Measurements from ENCODE around the gene LAMP2.
A peak's percentile ranks its signal among the peaks of the same experiment; 100 is the strongest.
"Not testable (repeated sequence)": the region's sequence is repeated elsewhere in the genome, so short reads cannot be mapped to it uniquely, and the experiment has no call there.

LAMP2 gene

DNA sequence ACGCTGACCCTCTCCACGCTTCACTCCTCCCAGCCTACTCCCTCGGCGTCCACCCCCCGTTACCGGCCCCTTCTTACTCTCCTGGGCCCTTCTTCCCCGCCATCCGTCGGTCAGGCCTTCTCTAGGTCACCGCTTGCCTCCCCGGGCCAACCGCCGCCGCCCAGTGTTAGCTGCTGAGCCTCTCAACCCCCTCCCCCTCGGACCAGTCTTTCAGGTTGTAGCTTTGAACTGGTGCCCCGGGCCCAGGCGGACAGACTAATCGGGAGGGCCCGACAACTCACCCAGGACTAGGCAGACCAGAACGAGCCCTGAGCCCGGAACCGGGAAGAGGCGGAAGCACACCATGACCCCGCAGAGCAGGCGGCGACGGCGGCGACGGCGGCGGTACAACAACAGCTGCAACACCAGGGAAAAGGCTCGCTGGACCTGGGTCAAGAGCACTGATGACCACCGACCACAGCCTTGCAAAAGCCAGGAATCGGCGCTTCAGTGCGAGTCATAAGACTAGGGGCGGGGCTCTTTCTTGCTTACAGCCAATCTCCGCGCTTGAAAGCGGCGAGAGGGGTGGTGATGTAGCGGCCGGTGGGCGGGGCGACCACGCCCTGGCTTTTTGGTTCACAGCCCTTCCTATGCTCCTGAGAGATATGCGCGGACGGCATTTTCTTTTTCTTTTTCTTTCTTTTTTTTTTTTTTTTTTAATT, at the start of gene LAMP2:
LAMP2 (minus strand) TSS at position 472 of the 701 bp plus-strand sequence; CDS start at position 345, 127 bp downstream.
- DNase-seq (ENCODE audit: low read depth) = peak; percentile 44

DNA sequence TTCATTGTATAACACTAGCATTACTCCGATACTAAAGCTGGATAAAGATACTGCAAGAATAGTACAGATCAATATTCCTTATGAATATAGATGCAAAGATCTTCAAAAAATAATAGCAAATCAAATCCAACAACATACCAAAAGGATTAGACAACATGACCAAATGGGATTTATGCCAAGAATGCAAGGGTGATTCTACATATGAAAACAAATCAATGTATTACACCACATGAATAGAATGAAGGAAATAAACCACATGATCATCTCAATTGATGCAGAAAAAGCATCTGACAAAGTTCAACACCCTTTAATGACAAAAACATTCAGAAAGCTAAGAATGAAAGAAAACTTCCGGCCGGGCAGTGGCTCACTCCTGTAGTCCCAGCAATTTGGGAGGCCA, 48.8 kb upstream of the LAMP2 start:
- no peak for DNase-seq (ENCODE audit: low read depth)

DNA sequence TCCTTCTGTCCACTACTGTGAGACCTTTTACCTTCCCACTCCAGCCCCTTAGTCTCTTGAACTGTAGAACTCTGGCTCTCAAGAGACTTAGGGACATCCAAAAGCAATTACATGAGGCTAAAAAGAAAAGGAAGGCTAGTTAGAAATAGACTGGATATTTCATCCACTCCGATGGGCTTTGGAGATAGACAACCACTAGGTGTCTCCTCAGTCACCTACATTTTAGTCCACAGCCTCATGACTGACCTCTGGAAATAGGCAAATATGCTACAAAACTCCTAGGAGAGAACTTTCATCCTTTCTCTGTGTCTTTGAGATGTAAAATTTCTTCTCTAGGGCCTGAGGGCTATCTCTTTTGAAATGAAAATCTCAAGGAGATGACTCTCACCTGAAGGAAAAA, 45.1 kb upstream of the LAMP2 start:
- DNase-seq (ENCODE audit: low read depth) = no peak

DNA sequence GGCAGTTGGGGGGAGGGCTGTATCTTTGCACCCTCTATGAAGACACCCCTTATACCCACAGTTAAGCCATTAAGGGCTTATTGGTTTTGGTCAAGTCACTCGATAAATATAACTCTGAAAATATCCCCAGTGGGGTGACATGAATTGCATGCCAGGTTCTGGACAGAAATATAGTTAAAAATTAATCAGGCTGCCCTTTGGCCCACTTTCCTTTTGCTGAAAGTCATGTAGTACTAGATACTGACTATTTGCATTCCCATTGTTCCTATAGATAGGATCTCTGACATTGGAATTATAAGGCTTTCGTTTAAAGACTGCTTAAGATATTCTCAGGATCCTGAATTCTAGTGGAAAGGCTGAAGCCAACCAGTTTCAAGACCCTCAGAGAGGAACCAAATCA, 43.5 kb upstream of the LAMP2 start:
- no peak for DNase-seq (ENCODE audit: low read depth)

DNA sequence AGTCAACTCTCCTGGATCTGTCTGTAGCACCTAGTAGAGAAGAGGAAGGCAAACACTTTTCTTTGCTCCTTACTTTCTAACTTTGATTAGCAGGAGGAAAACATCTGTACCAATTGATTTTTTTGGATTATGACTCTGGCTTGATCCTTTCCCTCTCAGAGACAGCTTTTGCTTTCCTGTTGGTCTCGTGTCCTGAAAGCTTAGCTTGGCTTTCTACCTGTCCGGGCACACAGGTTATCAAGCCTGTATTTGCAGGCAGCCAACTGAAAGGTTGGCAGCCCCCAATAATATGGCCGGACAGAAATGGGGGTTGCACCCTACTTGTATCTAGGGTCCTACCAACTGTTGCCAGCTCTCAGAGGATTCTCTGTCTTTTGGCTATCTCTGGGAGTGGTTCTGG, 43.1 kb upstream of the LAMP2 start:
- DNase-seq (ENCODE audit: low read depth) = no peak

DNA sequence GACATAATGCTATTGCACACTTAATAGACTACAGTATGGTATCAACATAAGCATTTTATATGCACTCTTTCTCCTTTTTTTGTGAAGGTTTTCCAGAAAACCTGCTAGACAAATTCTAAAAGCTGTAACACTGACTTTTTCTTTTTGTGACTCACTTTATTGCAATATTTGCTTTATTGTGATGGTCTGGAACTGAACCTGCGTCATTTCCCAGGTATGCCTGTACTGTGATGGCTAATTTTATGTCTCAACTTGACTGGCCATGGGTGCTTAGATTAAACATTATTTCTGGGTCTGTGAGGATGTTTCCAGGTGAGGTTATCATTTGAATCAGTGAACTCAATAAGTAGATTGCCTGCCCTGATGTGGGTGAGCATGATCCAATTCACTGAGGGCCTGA, 35.5 kb upstream of the LAMP2 start:
- DNase-seq (ENCODE audit: low read depth) = no peak

DNA sequence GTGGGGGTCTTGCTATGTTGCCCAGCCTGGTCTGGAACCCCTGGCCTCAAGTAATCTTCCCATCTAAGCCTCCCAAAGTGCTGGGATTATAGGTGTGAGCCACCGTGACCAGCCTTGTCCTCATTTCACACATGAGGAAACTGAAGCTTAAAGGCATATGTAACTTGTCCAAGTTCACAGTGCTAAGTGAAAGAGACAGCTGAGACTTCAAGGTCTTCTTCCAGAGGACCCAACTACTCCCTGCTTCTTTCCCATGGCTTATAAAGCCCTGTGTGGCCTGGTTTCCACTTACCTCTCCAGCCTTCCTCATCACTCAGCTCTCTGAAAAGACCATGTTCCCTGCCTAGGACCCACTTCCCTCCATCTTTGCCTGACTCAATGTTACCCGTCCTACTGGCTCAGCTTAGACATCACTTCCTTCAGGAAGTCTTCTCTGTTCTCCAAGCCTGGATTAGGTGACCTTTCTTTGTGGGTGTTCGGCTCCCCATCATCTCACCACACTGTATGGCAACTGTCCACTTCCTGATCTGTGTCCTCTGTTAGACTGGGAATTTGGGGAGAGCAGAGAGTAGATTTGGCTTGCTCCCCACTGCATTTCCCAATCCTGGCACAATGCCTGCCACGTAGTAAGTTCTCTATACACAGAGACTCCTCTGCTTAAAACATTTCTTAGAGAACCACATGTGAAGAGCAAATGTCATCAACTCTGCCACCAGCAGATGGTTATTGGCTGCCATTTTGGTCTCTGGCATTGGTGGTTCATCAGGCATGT, 30.4 kb upstream of the LAMP2 start:
- no peak for DNase-seq (ENCODE audit: low read depth)

DNA sequence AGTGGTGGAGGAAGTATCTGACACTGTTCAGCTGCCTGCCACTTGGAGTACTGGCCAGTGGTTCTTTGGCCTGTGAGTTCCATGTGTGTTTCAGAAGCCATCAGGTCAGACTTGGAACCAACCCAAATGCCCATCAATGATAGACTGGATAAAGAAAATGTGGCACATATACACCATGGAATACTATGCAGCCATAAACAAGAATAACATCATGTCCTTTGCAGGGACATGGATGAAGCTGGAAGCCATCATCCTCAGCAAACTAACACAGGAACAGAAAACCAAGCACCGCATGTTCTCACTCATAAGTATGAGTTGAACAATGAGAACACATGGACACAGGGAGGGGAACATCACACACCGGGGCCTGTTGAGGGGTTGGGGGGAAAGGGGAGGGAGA, 21.0 kb upstream of the LAMP2 start:
- DNase-seq (ENCODE audit: low read depth) = not testable (repeated sequence)

DNA sequence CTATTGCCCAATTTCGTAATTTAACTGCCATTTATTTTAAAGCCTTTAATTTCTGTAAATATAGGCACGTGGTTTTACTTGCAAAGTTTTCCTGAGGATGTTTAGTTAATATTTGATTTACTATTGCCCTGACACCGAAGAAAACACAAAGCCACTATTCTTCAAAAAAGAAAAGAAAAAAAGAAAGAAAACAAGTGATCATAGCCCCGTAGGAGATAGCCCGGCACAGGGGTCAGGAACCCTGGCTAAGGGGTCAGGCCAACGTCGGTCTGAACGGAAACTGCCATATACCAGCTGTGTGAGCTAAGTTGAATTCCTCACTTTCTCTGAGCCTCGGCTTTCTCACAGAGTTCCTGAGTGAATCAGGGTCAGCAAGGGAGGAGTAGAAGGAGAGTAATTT, 17.7 kb upstream of the LAMP2 start:
- DNase-seq (ENCODE audit: low read depth) = no peak

DNA sequence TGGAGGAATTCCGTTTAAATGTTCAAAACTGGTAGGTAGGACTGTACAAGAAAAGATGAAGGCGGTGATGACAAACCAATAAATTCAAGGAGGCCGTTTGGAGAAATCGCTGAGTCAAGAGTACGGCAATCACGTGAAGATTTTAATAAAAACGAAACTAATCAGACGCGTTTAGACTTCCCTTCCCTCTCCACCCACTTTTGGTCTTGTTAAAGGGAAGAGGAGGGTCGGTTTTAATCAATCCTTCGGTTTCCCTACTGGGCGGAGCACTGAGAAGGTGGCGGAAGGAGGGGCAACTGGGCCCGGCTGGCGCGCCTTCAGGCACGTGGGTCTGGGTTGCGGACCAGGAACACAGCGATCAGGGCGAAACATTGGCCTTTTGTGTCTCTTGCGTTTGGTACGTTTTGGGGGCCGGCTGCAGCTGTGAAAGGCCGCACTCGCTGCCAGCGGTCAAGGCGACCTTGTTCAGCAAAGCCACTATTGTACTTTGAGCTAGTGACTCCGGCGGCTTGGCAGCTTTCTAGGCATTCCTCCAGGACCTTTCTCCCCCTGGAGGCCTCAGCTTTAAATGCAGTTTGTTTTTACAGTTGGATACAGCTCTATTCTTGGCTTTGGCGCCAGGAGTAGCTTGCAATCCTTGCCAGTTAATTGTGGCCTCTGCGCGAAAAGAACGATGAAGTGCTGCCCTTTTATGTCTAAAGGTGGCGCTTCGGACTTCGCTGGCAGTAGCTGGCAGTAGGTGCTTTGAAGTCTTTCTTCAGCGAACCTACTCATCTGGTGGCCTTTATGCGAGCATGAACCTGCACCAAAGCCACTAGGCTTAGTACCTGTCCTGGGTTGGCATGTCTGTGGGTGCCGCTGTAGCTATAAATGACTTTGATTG, 16.8 kb upstream of the LAMP2 start:
- DNase-seq (ENCODE audit: low read depth) = peak; percentile 11

DNA sequence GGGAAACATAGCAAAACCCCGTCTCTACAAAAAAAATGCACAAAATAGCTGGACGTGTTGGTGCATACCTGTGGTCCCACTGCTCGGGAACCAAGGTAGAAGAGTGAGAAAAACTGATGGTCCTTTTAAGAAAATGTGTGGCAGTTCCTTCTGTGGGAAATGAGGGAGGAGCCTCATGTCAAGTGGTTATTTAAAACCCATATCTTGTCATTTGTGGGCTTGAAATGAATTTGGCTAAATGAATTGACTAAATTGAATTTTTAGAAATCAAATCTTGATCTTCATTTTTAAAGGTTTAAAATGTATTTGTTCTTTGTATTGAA, 16.2 kb upstream of the LAMP2 start:
- no peak for DNase-seq (ENCODE audit: low read depth)

DNA sequence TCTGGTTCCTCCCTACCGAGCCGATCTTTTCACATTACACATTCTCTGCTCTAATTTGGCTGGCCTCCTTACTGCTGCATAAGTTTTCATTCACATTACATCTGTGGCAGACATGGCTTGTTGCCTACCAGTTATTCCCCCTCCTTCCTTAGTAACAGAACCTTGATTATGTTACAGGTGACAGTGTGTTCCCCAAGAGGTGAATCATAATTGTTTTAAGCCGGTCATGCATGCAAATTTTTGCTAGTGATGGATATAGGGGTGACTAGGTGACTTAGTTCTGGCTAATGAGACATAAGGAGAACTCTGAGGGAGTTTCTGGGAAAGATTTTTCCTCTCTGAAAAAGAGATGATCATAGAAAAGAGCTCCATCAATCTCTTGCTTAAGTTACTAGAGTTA, 8.4 kb upstream of the LAMP2 start:
- no peak for DNase-seq (ENCODE audit: low read depth)

DNA sequence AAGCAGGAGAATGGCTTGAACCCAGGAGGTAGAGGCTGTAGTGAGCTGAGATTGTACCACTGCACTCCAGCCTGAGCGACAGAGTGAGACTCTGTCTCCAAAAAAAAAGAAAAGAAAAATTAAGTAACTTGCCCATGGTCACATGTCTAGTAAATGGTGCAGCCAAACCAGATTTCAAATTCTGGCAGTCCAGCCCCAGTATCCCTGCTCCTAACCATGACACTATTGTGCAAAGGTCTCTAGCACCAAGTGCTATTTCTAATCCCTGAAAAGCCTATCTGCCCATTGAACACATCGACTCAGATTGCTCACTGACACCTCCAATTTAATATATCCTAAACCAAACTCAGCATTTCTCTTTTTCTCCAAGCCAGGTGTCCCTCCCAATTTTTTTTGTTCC, 7.6 kb upstream of the LAMP2 start:
- no peak for DNase-seq (ENCODE audit: low read depth)

DNA sequence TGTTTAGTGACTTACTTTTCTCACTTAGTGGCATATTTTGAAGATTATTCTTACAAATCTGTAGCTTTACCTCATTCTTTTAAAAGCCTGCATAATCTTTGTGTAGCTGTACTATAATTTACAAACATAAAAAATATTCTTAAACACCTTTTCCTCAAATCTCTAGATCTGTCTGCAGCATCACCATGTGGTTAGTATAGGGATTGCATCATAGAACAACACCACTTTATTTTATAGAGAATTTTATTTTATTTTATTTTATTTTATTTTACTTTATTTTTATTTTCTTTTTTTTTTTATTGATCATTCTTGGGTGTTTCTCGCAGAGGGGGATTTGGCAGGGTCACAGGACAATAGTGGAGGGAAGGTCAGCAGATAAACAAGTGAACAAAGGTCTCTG, 6.4 kb upstream of the LAMP2 start:
- DNase-seq (ENCODE audit: low read depth) = not testable (repeated sequence)

DNA sequence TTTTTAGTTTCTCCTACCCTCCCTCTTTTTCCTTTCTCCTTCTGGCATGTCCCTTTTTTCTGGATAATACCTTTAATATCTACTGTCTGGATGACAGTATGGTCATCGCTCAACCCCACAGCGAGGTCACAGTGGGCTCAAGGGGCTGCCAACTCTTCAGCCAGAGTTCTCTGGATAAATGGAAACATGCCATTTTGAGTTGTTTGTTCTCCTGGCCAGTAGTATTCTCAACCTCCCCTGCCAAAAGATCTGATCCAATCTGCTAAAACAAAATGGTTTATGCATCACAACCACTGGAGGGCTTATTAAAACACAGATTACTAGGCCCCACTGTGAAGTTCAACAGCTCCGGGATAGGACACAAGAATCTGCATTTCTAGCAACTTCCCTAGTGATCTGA, 5.0 kb upstream of the LAMP2 start:
- DNase-seq (ENCODE audit: low read depth) = no peak

DNA sequence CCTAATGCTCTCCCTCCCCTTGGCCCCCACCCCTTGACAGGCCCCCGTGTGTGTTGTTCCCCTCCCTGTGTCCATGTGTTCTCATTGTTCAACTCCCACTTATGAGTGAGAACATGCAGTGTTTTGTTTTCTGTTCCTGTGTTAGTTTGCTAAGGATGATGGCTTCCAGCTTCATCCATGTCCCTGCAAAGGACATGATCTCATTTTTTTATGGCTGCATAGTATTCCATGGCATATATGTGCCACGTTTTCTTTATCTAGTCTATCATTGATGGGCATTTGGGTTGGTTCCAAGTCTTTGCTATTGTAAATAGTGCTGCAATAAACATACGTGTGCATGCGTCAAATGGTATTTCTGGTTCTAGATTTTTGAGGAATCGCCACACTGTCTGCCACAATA, 561 bp upstream of the LAMP2 start:
- not testable (repeated sequence) for DNase-seq (ENCODE audit: low read depth)

DNA sequence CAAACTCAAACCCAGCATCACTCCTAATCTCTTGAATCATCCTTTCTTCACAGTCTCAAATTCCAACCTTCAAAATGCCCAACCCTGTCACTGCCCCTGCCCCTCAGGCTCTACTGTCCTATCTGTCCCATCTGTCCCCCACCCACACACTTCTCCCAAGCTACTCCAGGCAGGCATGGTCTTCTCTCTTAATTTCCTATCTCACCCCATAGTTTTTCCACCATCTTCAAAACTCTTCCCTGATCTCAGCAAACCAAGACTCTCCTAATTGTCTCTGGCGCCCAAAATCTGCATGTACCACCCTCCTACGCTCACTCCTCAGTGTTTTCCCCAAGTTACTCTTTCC, 644 bp downstream of the LAMP2 start:
- no peak for DNase-seq (ENCODE audit: low read depth)

DNA sequence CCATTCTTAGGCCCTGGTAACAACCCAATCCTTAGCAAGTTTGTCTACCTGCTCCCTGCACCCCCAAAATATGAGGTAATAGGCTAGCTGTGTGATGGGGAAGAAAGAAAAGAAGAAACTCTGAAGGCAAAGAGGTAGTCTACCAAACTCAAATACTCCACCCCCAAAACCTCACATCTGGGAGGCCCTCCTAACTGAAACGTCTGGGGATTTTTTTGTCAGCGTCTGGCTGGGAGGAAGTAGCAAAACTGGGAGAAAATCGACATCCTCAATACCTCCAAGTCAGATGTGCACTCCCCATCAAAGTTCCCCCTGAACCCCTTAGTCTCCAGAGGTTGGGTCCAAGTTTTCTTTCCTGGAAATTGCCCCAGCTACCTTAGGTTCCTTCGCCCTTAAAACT, 1.0 kb downstream of the LAMP2 start:
- no peak for DNase-seq (ENCODE audit: low read depth)

DNA sequence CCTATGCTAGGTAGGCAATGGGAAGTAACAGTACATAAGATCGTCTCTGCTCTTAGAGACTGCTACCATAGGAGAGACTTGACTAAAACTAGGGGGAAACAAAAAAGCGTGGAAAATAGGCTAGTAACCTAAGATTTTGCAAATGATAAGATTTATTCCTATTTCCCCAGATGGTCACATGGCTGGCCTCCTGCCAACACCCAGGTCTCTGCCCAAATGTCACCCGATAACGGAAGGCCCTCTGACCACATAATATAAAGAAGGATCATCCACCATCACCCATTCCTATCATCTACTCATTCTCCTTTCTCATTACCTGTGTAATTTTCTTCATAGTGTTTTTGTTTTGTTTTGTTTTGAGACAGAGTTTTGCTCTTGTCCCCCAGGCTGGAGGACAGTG, 4.7 kb downstream of the LAMP2 start:
- DNase-seq (ENCODE audit: low read depth) = no peak

DNA sequence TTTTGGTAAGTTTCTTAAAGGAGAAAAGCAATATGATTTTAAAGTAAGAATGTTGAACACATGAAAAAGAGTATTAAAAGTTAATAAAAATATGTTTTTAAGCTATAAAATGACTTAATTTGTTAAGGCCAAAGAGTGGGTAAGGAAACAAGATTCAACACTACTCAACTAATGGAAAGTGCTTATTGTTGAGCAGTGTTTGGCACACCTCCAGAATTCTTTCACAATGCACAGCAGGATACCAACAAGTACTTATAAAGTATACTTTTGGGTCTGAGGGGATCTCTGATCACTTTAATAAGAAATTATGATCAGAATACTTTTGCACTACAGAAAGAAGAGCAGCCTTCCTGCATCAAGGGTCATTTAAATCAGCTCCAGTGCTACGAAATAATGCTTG, 5.9 kb downstream of the LAMP2 start:
- no peak for DNase-seq (ENCODE audit: low read depth)

DNA sequence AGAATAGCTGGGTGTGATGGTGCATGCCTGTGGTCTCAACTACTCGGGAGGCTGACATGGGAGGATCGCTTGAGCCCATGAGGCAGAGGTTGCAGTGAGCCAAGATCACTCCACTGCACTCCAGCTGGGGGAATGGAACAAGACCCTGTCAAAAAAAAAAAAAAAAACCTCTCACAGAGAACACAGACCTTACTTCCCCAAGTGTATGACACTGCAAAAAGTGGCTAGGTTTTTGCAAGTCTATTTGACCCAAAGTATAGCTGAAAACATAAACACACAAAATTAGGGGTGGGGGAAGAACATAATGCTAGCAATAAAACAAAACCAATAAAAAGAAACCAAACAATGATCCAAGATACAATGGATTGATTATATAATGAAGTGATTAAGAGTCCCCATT, 6.7 kb downstream of the LAMP2 start:
- no peak for DNase-seq (ENCODE audit: low read depth)

DNA sequence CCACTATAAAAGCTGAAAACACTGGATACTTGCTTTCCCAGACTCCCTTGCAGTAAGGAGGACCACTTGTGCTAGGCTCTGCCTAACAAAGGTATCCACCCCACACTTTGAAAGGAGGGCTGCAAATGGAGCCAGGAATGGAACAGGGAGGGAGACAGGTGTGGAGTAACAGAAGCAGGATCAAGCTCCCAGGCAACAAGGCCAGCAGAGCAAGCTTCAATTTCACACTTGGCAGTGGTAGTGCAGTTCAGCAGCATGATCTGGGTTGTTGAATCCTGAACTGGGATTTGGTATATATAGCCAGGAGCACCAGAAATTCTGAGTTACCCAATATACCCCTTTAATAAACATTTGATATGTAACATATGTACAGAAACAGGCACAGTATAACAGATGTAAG, 9.8 kb downstream of the LAMP2 start:
- DNase-seq (ENCODE audit: low read depth) = no peak

DNA sequence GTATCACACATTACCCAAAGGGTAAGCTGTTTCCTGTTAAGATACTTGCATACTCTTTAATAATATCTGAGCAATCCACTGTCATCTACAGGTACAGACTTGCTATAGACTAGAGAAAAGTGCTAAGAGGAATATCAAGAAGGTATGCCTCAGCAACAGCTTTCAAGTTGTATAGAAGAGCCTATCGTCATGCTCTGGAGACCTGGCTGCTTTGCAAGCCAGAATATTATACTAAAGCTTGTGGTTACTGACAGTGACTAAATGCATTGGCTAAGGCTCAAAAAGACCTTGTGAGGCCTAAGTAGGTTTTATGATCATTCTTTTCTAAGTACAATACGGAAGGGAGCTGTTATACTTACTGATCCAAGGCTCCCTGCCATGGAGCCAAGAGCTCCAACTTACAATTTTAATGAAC, 11.3 kb downstream of the LAMP2 start:
- no peak for DNase-seq (ENCODE audit: low read depth)
